ENCODE data around the gene ZNG1F.
"Not testable (repeated sequence)": the region's sequence is repeated elsewhere in the genome, so short reads cannot be mapped to it uniquely, and the experiment has no call there.

Gene ZNG1F

GRCh38 chr9:41090922-41091321 is 98.2 kb downstream of the ZNG1F start:
- H3K4me3 ChIP-seq (ENCODE audit: low read length); DNase-seq (ENCODE audit: low read depth): not testable (repeated sequence)

- not testable (repeated sequence) for H3K4me3 ChIP-seq (ENCODE audit: low read length); DNase-seq (ENCODE audit: low read depth)
These were observed 98.7 kb downstream of the ZNG1F start for GRCh38 chr9:41090386-41090785.

- not testable (repeated sequence) for DNase-seq (ENCODE audit: low read depth); H3K4me3 ChIP-seq (ENCODE audit: low read length)
- TF ChIP-seq, protein P1, sequence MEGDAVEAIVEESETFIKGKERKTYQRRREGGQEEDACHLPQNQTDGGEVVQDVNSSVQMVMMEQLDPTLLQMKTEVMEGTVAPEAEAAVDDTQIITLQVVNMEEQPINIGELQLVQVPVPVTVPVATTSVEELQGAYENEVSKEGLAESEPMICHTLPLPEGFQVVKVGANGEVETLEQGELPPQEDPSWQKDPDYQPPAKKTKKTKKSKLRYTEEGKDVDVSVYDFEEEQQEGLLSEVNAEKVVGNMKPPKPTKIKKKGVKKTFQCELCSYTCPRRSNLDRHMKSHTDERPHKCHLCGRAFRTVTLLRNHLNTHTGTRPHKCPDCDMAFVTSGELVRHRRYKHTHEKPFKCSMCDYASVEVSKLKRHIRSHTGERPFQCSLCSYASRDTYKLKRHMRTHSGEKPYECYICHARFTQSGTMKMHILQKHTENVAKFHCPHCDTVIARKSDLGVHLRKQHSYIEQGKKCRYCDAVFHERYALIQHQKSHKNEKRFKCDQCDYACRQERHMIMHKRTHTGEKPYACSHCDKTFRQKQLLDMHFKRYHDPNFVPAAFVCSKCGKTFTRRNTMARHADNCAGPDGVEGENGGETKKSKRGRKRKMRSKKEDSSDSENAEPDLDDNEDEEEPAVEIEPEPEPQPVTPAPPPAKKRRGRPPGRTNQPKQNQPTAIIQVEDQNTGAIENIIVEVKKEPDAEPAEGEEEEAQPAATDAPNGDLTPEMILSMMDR (conservative IDR thresholded peaks at IDR 0.05; ENCODE audit: low read depth, low read length), result peak; percentile 22
These were observed 100.6 kb downstream of the ZNG1F start for GRCh38 chr9:41088450-41089059.

GRCh38 chr9:41087929-41088328 is 101.2 kb downstream of the ZNG1F start:
- not testable (repeated sequence) for DNase-seq (ENCODE audit: low read depth); H3K4me3 ChIP-seq (ENCODE audit: low read length)

DNA sequence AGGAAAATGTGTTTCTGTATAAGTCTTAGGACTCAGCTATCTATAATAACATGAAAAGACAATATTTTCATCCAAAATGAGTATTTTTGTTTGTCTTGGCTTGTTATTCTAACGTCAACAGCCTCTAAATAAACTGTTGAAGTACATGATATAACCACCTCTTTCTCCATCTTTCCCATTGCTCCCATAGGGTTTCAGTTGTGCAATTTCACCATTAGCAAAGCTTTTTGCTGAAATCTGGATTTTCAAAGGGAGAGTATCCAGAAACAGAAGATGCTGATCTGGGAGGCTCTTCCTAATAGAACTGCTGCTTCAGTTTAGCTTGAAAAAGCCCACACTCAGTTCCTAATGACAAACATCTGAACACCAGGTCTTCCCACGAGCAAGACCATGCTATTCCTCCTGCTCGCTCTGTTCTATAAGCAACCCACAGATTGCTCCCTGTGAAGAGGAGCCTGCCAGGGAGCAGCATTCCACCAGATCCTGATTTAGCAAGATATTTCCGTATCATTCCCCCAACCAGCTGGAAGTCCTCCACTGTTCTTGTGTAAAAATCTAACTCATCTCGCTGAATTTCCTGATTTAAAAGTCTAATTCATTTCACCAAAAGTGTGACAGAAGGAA is 101.8 kb downstream of the ZNG1F start:
- DNase-seq (ENCODE audit: low read depth); H3K4me3 ChIP-seq (ENCODE audit: low read length): not testable (repeated sequence)

DNA sequence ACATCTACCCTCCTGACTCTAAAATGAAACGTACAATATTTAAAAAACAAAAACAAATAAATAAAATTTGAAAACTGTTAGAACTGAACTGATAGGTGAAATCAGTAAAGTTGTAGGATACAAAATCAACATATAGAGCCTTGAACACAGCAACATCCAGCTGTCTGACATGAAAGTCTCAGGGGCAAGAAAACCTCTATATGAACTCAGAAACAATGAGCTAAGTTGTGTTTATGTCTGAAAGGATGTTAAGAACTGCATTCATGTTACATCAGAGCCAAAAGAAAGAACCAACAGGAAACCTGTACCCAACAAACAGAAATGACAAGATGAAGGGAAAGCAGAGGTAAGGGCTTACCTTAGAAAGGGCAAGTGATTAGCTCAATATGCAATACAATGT is 102.4 kb downstream of the ZNG1F start:
- DNase-seq (ENCODE audit: low read depth); H3K4me3 ChIP-seq (ENCODE audit: low read length): not testable (repeated sequence)

DNA sequence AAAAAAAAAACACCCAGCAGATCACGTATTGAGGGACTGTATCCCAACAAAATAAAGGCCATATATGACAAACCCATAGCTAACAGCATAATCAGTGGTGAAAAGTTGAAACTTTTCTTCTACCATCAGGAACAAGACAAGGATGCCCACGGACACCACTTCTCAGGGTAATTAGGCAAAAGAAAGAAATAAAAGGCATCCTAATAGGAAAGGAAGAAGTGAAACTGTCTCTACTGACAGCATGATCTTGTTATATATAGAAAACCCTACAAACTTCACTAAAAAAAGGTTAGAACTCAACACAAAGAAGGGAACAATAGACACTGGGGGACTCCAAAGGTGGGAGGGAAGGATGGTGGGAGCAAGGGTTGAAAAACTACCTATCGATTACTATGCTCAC is 102.9 kb downstream of the ZNG1F start:
- not testable (repeated sequence) for DNase-seq (ENCODE audit: low read depth); H3K4me3 ChIP-seq (ENCODE audit: low read length)

- not testable (repeated sequence) for H3K4me3 ChIP-seq (ENCODE audit: low read length); DNase-seq (ENCODE audit: low read depth)
These were observed 106.8 kb downstream of the ZNG1F start for GRCh38 chr9:41082358-41082757.

Measured in retinal pigment epithelial cell (primary cell).